ENCODE data around the gene SUSD3.
"Not testable (repeated sequence)": the region's sequence is repeated elsewhere in the genome, so short reads cannot be mapped to it uniquely, and the experiment has no call there.

The SUSD3 gene

GRCh38 chr9:93094658-93095204, 36.2 kb downstream of the SUSD3 start:
- DNase-seq, result peak; percentile 27

- peak; percentile 94 for DNase-seq
Measured at GRCh38 chr9:93095205-93096130, 37.0 kb downstream of the SUSD3 start.

DNA sequence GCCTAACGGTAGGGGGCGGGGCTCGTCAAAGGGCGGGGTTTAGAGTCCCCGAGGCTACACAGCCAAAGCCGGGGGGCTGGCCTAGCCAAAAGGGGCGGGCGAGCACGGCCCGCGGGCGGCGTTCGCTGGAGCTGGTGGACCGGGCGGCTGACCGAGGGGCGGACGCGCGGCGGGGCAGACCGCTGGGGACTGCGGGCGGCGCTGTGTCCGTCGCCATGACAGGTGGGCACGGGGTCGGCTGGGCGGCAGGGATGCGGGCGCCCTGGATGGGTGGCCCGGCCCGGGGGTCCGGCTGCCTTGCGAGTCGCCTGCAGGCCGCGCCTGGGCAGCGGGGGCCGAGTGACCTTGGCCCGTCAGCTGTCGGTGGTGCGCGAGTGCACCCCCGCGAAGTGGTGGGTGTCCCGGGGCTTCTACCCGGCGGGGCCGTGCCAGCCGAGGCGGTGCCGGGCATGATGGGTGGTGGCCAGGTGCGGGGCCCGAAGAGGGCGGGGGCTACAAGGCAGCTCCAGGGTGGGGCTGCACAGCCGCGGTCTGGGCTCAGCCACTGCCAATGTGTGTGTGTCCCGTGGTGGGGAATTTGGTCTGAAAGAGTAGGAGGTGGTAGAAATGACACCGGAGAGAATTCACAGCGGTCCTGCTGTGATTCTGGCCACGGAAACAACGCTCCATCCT, 37.8 kb downstream of the SUSD3 start, which contains the start of gene CARD19:
Gene CARD19 (plus strand): TSS at position 87 of the 672 bp plus-strand sequence. CDS start 129 bp downstream, at position 216.
- DNase-seq, result peak; percentile 58

DNA sequence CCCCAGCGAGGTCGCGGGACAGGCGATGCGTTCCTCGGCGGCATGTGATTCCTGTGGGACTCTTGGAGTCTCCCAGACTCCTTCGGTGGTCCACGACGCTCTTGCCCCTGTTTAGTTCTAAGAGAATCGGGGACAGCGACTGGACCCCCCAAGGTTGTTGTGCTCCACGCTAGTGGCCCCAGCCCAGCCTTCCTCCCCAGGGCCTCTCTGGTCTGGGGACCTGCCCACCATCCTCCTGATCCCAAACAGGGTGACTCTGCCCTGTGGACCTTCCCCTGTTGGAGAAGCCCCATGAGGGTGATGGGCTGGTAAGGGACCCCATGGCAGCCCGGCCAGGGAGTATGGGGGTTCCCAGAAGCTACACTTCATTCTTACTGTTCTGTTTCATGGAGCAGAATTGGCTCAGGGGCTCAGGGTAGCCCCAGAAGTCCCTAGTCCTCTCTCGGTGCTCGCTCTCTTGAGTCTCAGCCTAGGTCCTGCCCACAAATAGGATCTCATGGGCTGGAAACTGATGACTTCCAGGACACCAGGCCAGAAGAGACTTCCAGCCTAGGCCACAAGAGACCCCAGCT, 38.4 kb downstream of the SUSD3 start:
- peak; percentile 10 for DNase-seq

DNA sequence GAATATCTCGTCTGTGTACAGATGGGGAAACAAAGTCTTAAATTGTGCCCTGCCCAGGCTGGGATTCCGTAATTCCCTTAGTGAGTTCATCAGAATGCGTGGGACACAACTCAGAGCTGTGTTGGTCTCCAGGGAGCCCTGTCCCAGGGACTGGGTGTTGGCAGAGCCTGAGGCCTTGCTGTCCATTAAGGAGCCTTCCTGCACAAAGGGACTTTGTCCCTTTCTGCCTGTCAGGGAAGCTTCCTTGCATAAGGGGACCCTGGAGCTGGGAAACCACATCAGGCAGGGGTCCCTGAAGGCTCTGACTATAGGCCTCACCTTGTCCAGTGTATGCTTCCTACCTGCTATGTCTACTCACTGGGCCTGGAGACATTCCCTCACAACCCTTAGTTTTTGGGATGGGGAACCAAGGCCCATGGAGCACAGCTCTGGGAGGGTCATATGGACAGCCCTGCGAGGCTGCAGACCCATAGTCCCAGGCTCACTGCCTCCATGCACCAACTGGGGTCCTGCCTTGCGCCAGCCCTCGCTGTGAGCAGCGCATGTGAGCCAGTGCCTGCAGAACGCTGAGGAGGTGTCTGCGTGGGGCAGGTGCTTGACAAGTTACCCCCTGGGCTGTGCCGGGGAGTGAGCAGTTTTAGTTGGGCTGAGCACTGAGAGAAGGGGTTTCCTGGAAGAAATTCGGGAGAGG, 39.2 kb downstream of the SUSD3 start:
- DNase-seq, result peak; percentile 10

DNA sequence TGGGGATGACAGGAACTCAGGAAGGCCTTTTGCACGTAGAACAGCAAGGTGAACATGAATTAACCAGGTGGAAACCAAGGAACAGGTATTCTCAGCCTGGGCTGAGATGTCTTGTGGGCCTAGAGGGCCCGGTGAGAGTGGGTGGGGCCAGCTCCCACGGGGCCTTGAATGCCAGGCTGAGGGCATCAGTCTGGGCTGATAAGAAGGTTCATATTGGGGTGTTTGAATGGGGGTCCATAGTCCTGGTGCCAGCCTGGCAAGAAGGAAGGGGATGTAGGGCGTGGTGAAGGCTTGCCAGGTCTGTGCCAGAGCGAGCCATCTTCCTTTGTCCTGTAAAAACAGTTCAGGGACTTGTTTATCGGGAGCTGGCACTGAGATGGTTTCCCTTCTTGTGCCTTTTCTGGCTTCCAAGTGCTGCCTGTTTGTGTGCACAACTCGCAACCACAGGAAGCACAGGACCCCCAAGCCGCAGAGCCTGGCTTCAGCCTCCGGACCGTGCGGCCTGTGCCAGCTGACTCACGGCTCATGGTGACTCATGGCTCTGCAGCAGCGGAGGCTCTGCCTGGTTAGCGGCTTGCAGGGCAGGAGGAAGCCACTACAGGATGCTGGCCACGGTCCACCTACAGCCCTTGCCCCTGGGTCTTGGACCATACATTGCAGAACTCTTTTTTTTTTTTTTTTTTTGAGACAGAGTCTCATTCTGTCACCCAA, 39.9 kb downstream of the SUSD3 start:
- peak; percentile 94 for DNase-seq

DNA sequence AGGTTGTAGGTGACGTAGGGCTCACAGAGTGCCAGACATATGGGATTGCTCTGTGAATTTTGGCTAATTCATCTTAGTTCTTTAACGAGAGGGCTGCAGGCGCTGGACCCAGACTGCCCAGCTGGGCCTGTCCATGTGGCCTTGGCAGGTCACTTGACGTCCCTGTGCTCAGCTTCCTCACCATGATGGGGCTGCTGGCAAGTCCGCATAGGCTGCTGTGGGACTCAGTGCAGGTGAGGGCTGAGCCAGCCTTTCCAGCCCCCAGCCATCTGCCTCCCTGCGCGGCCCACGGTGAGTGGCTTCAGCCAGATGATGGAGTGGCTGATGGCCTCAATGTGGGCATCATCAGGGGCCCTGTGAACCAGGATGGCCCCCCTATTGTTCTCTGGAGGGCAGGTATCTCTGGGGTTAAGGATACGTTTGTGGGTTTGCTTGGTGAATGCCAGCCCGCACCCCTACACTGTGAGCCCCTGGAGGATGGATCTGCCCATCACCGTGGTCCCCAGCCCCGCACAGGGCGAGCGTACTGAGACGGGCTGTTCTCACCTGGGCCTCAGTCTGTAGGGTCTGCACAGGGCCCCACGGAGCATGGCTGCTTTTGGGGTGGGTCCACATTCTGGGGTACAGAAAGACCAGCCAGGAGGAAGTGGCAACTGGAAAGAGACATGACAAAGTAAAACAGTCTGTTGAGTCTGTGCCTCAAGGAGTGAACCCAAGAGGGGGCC, 41.2 kb downstream of the SUSD3 start:
- peak; percentile 2 for DNase-seq

GRCh38 chr9:93100276-93100636, 41.8 kb downstream of the SUSD3 start:
- DNase-seq, result no peak

DNA sequence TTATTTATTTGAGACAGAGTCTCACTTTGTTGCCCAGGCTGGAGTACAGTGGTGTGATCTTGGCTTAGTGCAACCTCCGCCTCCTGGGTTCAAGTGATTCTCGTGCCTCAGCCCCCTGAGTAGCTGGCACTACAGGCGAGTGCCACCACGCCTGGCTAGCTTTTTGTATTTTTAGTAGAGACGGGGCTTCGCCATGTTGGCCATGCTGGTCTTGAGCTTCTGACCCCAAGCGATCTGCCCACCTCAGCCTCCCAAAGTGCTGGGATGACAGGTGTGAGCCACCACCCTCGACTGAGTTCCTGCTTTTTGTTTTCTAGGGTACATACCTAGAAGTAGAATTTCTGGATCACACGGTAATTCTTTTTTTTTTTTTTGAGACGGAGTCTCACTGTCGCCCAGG, 42.6 kb downstream of the SUSD3 start:
- not testable (repeated sequence) for DNase-seq

- DNase-seq, result no peak
Measured at GRCh38 chr9:93105620-93106019, 47.1 kb downstream of the SUSD3 start.

GRCh38 chr9:93107151-93107824, 48.8 kb downstream of the SUSD3 start:
- DNase-seq, result no peak

GRCh38 chr9:93107825-93108161, 49.3 kb downstream of the SUSD3 start:
- no peak for DNase-seq

DNA sequence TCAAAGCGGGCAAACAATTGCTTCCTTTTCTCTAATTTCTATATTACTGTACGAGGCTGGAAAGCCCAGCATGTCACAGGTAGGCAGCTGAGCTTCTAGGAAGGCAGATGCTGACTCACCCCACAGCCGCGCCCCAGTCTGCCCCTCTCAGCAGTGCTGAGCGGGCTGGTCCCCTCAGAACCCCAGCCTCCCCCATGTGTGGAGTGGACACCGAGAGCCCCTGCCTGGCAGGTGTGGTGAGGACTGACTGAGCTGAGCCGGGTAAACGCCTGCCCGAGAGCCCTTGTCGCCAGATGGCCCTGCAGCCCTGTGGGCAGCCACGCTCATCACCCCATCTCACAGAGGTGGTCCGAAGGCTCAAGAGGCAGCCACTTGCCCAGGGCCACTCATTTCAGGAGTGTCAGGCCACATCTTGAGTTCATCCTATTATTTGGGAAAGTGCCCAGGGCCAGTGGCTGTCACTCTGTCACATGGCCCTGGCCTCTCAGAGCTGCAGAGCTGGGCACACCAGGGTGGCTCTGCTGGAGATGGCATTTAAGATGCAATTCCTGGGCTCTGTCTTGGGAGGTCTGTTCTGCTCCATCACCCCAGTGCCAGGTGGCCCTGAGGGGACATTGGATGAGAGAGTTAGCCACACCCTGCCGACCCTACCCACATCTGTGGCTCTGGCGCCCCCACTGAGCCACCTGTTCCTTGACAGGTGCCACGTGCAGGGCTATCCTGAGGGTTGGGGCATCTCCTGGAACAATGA, 50.0 kb downstream of the SUSD3 start:
- no peak for DNase-seq

- DNase-seq, result no peak
Measured at GRCh38 chr9:93110311-93110855, 51.9 kb downstream of the SUSD3 start.

- peak; percentile 3 for DNase-seq
Measured at GRCh38 chr9:93111001-93111370, 52.5 kb downstream of the SUSD3 start.

DNA sequence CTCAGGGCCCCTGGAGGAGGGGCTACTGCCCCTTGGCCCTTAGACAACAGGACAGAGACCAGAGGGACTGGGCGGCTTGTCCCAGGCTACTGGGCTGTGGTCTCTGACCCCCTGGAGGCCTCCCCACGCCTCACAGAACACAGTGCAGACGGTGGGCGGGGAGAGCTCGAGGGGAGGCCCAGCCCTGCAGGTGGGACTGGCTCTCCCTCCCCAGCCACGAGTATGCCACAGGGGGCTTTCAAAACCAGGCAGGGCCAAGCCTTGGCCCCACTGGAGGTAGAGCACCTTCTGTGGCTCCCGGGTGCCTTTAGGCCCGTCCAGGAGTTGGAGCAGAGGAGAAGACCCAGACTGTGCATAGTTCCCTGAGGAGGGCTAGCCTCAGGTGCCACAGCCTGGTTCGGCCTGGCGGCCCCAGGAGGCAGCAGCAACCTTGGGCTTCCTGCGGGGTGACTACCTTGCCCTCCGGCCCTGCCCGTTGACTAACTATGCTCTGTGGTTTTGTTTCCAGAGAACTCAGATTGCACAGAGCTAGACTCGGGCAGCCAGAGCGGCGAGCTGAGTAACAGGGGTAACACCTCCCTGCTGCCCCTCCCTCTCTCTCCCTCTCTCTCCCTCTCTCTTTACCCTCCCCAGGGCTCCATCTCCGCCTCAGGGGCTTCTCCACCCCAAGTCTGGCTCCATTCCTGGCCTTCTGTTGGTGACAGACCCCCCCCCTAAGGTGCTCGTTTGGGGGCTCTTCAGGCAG, 53.0 kb downstream of the SUSD3 start:
- no peak for DNase-seq

DNA sequence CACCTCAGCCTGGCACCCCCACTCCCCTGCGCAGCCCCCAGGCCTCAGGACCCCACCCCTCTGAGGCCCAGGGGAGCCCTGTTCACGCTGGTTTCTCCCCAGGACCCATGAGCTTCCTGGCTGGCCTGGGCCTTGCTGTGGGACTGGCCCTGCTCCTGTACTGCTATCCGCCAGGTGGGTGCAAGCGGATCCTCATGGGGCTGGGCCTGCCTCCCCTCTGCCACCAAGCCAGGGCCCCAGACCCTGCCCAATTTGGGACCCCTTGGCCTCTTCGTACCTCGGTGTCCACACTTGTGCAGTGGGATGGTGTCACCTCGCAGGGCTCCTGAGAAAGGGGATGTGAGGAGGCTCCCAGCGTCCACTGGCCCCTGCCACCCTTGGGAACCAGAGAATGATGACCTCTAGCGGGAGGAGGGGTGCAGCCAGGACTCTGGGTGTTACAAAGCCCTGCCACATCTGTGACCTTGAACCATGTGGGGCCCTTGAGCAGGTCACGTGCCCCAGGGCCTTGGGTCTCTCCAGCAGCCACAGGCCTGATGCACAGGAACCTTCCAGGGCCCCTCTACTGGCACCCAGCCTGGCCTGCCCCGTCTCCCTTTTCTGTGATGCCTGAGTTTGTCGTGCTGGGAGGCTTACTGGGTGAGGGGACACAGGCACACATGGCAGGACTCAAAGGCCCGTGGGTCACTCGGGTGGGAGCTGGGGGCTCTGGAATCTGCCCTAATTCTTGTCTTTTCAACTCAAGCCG, 53.8 kb downstream of the SUSD3 start:
- DNase-seq, result peak; percentile 11

DNA sequence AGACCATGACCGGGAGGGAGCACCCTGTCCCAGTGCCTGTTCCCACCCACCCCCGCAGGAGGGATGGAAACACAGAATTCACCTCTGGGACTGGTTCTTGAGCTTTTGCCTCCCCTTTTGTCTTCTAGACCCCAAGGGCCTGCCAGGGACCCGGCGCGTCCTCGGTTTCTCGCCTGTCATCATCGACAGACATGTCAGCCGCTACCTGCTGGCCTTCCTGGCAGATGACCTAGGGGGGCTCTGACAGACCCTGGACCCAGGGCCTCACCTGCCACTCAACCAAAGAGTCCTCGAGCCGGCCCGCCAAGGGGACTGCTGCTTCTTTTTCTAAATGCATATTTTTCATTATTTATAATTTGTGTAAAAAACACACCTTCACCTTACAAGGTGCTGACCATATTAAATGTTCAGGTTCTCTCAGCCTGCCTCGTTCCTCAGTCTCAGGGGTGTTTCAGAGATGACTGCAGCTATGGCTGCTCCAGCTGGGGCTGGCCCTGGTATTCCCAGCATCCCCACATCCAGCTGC, 54.4 kb downstream of the SUSD3 start:
- peak; percentile 3 for DNase-seq

Data from 8988T (cell line).